HCT116 (cell line): ENCODE results near the gene OSBPL1A.

Source experiments
- CEBPB ChIP-seq: IDR thresholded peaks from 2 replicates; pipeline ENCODE4 v1.6.1; 2012; ENCODE audit warnings: low read depth
- EZH2 ChIP-seq: fragments of 200-600 bp; sonication (generic); IDR thresholded peaks from 2 replicates; pipeline ENCODE4 v1.6.1; 2017; ENCODE audit warnings: antibody characterized with exemption, mixed run types
- EZH2phosphoT487 ChIP-seq: fragments of 200-600 bp; IDR thresholded peaks from 2 replicates; pipeline ENCODE4 v1.6.1; 2018; ENCODE audit warnings: antibody characterized with exemption, borderline replicate concordance
- FOSL1 ChIP-seq: IDR thresholded peaks from 2 replicates; pipeline ENCODE4 v1.6.1; 2012; ENCODE audit warnings: low read depth
- POLR2A ChIP-seq: IDR thresholded peaks from 2 replicates; pipeline ENCODE4 v1.7.0; 2011; ENCODE audit warnings: borderline replicate concordance; ENCODE audit not compliant: insufficient read depth, insufficient read length; ENCODE audit errors: extremely low read depth
- POLR2AphosphoS5 ChIP-seq: IDR thresholded peaks from 2 replicates; pipeline ENCODE4 v1.6.1; 2011; ENCODE audit warnings: mild to moderate bottlenecking, low read depth, low read length, moderate library complexity
- RAD21 ChIP-seq: IDR thresholded peaks from 2 replicates; pipeline ENCODE4 v1.6.1; 2012; ENCODE audit warnings: low read depth, mild to moderate bottlenecking
- SP1 ChIP-seq: IDR thresholded peaks from 2 replicates; pipeline ENCODE4 v1.6.1; 2012; ENCODE audit warnings: low read depth
- SRF ChIP-seq: IDR thresholded peaks from 2 replicates; pipeline ENCODE4 v1.6.1; 2012; ENCODE audit warnings: low read depth
- TCF7L2 ChIP-seq: IDR thresholded peaks from 2 replicates; pipeline ENCODE4 v1.7.0; 2011; ENCODE audit warnings: borderline replicate concordance, inconsistent platforms; ENCODE audit not compliant: insufficient read depth, insufficient read length; ENCODE audit errors: extremely low read depth
- YY1 ChIP-seq: IDR thresholded peaks from 2 replicates; pipeline ENCODE4 v1.6.1; 2011; ENCODE audit warnings: low read length, low read depth, moderate library complexity, mild to moderate bottlenecking; ENCODE audit not compliant: insufficient replicate concordance; ENCODE audit errors: extremely low read depth
- TF ChIP-seq, protein P1 (sequence below): IDR thresholded peaks from 2 replicates; pipeline ENCODE4 v1.6.1; 2012; ENCODE audit warnings: low read depth
- TF ChIP-seq, protein P2 (sequence below), 3 experiments: fragments of 200-600 bp in 1 of 3; sonication (generic) in 1 of 3; IDR thresholded peaks in 2 of 3; conservative IDR thresholded peaks in 1 of 3; 2 replicates each; pipeline ENCODE4 v1.5.1; 2012 to 2017; ENCODE audit warnings: low read depth in 2 of 3, low read length in 2 of 3, antibody characterized with exemption in 1 of 3, borderline replicate concordance in 1 of 3, control low read depth in 1 of 3, mild to moderate bottlenecking in 1 of 3, mixed read lengths in 1 of 3, mixed run types in 1 of 3, moderate library complexity in 1 of 3; ENCODE audit not compliant: insufficient read depth in 1 of 3
- TF ChIP-seq, protein P3 (sequence below): IDR thresholded peaks from 2 replicates; pipeline ENCODE4 v1.6.1; 2012

DNA sequence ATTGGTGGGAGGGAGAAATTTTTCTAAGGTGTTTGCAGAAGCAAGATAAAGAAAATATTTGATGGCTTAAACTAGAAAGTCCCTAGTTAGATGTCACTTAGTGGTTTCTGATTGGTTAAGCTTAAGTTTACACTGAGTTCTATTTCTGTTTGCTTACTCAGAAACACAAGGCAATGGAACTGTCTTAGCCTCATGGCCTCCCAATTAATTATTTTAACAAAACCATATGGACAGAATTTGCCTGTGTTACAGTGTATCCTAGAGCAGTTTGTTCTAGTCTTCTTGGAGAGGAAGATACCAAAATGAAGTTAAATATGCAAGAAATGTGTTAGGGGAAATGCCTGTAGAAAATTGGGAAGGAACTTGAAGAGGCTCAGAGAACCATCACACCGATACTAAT is 24.2 kb upstream of the OSBPL1A start:
- TF ChIP-seq CEBPB (no peak), TCF7L2 (no peak), EZH2 (no peak), RAD21 (no peak), POLR2AphosphoS5 (no peak), SP1 (no peak), YY1 (no peak), POLR2A (no peak), SRF (no peak), EZH2phosphoT487 (no peak), FOSL1 (no peak)
- TF ChIP-seq, protein P1, sequence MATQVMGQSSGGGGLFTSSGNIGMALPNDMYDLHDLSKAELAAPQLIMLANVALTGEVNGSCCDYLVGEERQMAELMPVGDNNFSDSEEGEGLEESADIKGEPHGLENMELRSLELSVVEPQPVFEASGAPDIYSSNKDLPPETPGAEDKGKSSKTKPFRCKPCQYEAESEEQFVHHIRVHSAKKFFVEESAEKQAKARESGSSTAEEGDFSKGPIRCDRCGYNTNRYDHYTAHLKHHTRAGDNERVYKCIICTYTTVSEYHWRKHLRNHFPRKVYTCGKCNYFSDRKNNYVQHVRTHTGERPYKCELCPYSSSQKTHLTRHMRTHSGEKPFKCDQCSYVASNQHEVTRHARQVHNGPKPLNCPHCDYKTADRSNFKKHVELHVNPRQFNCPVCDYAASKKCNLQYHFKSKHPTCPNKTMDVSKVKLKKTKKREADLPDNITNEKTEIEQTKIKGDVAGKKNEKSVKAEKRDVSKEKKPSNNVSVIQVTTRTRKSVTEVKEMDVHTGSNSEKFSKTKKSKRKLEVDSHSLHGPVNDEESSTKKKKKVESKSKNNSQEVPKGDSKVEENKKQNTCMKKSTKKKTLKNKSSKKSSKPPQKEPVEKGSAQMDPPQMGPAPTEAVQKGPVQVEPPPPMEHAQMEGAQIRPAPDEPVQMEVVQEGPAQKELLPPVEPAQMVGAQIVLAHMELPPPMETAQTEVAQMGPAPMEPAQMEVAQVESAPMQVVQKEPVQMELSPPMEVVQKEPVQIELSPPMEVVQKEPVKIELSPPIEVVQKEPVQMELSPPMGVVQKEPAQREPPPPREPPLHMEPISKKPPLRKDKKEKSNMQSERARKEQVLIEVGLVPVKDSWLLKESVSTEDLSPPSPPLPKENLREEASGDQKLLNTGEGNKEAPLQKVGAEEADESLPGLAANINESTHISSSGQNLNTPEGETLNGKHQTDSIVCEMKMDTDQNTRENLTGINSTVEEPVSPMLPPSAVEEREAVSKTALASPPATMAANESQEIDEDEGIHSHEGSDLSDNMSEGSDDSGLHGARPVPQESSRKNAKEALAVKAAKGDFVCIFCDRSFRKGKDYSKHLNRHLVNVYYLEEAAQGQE: no peak
- TF ChIP-seq, protein P2, sequence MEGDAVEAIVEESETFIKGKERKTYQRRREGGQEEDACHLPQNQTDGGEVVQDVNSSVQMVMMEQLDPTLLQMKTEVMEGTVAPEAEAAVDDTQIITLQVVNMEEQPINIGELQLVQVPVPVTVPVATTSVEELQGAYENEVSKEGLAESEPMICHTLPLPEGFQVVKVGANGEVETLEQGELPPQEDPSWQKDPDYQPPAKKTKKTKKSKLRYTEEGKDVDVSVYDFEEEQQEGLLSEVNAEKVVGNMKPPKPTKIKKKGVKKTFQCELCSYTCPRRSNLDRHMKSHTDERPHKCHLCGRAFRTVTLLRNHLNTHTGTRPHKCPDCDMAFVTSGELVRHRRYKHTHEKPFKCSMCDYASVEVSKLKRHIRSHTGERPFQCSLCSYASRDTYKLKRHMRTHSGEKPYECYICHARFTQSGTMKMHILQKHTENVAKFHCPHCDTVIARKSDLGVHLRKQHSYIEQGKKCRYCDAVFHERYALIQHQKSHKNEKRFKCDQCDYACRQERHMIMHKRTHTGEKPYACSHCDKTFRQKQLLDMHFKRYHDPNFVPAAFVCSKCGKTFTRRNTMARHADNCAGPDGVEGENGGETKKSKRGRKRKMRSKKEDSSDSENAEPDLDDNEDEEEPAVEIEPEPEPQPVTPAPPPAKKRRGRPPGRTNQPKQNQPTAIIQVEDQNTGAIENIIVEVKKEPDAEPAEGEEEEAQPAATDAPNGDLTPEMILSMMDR (IDR thresholded peaks at IDR 0.05 in 2 of 3, conservative IDR thresholded peaks at IDR 0.05 in 1 of 3; ENCODE audit: borderline replicate concordance in 1 of 3, insufficient read depth in 1 of 3, low read depth in 2 of 3, low read length in 2 of 3): no peak
- TF ChIP-seq, protein P3, sequence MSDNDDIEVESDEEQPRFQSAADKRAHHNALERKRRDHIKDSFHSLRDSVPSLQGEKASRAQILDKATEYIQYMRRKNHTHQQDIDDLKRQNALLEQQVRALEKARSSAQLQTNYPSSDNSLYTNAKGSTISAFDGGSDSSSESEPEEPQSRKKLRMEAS: no peak
